ENCODE results near the gene CNN1.
A peak's percentile ranks its signal among the peaks of the same experiment; 100 is the strongest.

The CNN1 gene

DNA sequence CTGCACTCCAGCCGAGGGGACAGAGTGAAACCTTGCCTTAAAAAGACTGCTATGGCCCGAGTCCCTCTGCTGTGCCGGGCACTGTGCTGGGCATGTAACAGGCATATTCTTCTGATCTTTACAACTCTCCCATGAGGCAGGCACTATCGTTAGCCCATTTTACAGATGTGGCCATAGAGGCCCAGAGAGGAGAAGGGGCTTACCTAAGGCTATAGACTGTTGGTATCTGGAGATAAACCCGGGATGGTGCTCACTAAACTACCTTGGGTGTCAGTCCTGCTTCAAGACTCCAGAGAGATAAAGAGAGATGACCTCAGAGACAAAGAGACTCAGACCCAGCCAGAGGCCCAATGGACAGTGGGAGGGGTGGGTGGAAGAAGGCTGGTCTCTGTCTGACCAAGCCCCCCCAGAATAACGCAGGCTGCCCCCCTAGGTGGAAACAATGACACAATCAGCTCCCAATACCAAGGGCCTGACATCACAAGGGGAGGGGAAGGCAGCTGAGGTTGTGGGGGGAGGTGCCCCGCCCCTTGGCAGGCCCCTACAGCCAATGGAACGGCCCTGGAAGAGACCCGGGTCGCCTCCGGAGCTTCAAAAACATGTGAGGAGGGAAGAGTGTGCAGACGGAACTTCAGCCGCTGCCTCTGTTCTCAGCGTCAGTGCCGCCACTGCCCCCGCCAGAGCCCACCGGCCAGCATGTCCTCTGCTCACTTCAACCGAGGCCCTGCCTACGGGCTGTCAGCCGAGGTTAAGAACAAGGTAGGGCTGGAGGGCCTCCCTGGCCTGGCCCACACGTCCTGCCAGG lies at the start of gene CNN1:
Gene CNN1, plus strand, starts transcription at position 620 of the 805 bp plus-strand sequence. Its CDS starts 77 bp downstream, at position 697.
- no peak for DNase-seq (ENCODE audit: low read depth, low spot score)

- no peak for DNase-seq (ENCODE audit: low read depth, low spot score)
Observed at GRCh38 chr19:11489378-11489777, 49.3 kb upstream of the CNN1 start.

DNA sequence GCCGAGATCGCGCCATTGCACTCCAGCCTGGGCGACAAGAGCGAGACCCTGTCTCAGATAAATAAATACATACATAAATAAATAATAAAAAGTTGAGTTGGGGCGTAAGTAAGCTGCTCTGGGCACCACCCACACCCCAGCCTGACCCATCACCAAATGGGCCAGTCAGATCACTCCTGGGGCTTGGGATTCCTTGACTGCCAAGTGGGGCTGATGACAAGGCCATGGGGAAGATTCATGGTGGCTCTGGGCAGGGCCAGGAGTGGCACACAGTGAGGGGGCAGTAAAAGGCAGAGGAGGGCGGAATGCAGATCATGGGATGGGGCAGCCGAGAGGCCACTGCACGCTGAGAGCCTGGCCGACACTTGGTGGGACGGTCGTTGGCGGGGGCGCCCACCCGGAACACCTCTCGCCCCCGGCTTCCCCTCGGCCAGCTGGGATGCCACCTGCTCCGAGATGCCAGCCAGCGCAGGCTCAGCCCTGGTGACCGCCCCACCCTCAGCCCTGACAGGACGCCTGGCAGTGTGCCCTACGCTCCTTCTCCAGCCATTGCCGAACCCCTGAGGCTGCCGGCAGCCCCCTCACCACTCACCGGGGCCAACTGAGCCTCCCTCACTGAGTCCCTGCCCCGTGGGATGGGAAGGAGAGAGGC lies 43.9 kb upstream of the CNN1 start:
- no peak for DNase-seq (ENCODE audit: low read depth, low spot score)

- no peak for DNase-seq (ENCODE audit: low read depth, low spot score)
Observed at GRCh38 chr19:11495481-11495880, 43.2 kb upstream of the CNN1 start.

DNA sequence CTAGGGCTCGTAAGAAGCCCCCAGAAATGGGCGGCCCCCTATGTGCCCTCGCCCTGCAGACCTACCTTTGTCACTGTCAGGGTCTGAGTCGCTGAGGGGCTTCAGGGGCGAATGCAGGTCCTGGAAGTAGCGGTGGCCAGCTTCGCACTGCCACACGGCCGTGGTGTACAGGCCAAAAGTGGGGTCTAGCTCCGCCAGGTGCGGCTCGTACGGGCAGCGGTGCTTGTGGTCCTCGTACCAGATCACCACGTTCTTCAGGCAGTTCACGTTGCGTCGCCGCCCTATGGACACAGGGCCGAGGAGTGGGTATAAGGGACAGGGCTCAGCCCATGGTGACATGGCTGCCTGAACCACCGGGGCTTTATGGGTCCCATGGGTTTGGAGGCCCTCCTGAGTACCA lies 42.8 kb upstream of the CNN1 start:
- no peak for DNase-seq (ENCODE audit: low read depth, low spot score)

- DNase-seq (ENCODE audit: low read depth, low spot score), result no peak
Observed at GRCh38 chr19:11496391-11497163, 42.1 kb upstream of the CNN1 start.

DNA sequence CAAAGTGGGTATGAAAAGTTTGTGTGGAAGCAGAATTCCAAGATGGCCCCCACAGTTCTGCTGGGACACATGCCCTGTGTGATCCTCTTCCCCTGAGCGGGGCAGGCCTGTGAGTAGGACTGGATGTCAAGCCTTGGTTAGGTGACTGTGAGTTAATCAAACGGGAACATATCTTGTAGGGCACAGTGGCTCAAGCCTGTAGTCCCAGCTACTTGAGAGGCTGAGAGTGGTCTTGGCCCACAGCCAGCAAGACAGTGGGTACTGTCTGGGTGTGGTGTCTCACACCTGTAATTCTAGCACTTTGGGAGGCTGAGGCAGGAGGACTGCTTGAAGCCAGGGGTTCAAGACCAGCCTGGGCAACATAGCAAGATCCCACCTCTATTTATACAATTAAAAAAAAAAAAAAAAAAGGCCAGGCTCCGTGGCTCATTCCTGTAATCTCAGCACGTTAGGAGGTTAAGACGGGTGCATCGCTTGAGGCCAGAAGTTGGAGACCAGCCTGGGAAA lies 39.4 kb upstream of the CNN1 start:
- no peak for DNase-seq (ENCODE audit: low read depth, low spot score)

GRCh38 chr19:11499890-11500420 lies 38.7 kb upstream of the CNN1 start:
- DNase-seq (ENCODE audit: low read depth, low spot score), result no peak

GRCh38 chr19:11504502-11505031 lies 34.1 kb upstream of the CNN1 start:
- no peak for DNase-seq (ENCODE audit: low read depth, low spot score)

DNA sequence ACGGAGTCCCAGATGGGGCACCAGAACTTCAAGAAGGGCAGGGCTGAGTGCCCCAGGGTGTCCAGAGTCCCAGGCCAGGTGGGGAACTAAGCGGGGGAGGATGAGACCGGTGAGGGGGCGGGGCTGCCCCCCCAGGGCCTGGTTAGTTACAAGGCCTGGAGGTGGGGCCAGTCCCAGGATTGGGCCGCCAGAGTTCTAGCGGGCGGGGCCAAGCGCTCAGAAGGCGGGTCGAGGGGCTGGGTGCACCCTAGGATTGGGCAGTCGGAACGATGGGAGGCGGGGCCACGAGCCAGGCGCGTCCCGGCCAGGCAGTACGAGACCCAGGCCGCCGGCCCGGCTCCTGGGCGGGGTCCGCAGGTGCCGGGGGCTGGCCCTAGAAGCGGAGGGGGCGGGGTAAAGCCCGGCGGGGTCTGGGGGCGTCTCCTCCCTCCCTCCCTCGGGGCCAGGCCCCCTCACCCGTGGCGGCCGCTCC lies 33.6 kb upstream of the CNN1 start:
- no peak for DNase-seq (ENCODE audit: low read depth, low spot score)

DNA sequence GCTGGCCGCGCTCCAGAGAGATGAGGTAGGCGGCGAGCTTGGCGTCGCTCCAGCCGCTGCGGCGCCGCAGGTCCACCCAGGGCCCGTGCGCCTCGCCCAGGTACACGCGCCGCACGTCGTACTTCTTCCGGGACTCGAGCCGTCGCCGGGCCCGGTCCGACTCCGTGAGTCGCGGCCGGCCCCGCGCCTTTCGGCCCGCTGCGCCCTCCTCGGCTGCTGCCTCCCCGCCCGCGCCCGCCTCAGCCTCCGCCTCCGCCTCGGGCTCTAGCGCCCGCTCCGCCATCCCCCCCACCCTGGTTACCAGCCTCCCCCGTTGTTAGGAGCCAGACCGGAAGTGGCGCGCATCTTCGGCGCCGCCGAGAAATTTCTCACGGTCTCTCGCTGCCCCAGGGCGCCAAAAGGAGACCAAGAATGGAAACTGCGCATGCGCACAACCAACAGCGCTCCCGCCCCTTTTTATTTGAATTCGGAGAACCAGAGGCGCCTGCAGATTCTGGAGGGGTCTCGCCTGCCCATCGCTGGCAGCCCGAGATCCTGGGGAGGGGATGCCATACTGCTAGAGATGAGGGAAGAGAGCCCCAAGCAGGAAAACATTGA lies 33.0 kb upstream of the CNN1 start, which contains the start of gene ZNF653:
Gene ZNF653, minus strand, starts transcription at position 336 of the 597 bp plus-strand sequence. Its CDS starts 53 bp downstream, at position 283.
- DNase-seq (ENCODE audit: low read depth, low spot score), result no peak

DNA sequence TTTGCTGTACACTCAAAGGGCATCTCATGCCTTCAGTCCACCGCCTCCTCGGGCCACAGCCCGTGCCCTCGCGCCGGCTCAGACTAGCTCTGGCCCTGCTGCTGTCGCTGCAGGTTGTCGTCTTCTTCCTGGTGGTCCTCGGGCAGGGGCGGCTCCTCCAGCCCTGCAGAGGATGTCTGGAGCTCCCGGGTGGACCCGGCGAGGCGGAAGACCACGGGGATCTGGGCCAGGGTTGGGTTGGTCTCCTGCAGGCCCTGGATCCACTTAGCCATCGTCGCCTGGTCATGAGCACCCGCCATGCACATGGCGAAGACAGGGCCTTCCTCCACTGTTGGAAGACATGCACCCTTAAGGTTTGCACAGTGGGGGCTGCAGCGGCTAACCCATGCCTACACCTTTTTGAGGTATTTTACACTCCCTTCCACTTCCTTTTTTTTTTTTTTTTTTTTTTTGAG lies 32.5 kb upstream of the CNN1 start:
- no peak for DNase-seq (ENCODE audit: low read depth, low spot score)

DNA sequence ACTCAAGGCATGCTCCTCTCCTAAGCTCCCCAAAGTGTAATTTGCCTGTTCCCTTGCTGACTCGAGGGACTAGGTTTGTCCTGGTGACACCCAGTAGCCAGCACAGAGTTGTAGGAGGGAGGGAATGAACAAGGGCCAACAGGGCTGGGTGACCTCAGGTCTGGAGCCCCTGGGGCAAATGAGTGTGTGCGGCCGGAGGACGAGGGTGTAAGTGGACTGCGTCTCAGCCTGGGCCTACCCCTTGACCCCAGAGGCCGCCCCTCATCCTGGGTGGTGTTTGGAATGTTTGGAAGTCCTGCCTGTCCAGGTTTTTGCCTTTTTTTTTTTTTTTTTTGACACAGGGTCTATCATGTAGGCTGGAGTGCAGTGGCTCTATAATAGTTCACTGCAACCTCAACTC lies 31.7 kb upstream of the CNN1 start:
- DNase-seq (ENCODE audit: low read depth, low spot score), result no peak

GRCh38 chr19:11507370-11508078 lies 31.1 kb upstream of the CNN1 start:
- DNase-seq (ENCODE audit: low read depth, low spot score), result no peak

- DNase-seq (ENCODE audit: low read depth, low spot score), result no peak
Observed at GRCh38 chr19:11510444-11510843, 28.2 kb upstream of the CNN1 start.

GRCh38 chr19:11513946-11514345 lies 24.7 kb upstream of the CNN1 start:
- DNase-seq (ENCODE audit: low read depth, low spot score), result no peak

GRCh38 chr19:11519138-11519537 lies 19.5 kb upstream of the CNN1 start:
- DNase-seq (ENCODE audit: low read depth, low spot score), result no peak

- DNase-seq (ENCODE audit: low read depth, low spot score), result peak; percentile 93
Observed at GRCh38 chr19:11528551-11529341, 9.9 kb upstream of the CNN1 start, which contains the start of gene ECSIT. Gene ECSIT (minus strand): TSS chr19:11529134. CDS start chr19:11519170, 9,964 bp downstream.

- DNase-seq (ENCODE audit: low read depth, low spot score), result peak; percentile 95
Observed at GRCh38 chr19:11530432-11530831, 8.2 kb upstream of the CNN1 start.

Measured in iPS DF 19.7 (cell line).